Thyroid gland (tissue), 4 donors: Measurements from ENCODE around the gene FAM234A. TPM values are rescaled to one million over a fixed set of nuclear protein-coding genes. Genes with fewer than 3 reads are reported as not detected.
A peak's percentile ranks its signal among the peaks of the same experiment; 100 is the strongest.

ENCODE experiments used
- DNase-seq, 2 donors: peaks; one replicate each; pipeline ENCODE4 v3.0.0-alpha.2; 2019
- H3K27ac ChIP-seq, 3 donors: fragments of 200-600 bp; sonication (generic); 1 replicate in 2 of 3; 2 replicates in 1 of 3; pipeline ENCODE4 v1.5.1; 2016 to 2019; ENCODE audit warnings: mild to moderate bottlenecking in 1 of 3, moderate library complexity in 1 of 3
- H3K27me3 ChIP-seq: fragments of 200-600 bp; sonication (generic); one replicate; pipeline ENCODE4 v1.5.1; 2019
- H3K36me3 ChIP-seq, 2 donors: fragments of 200-600 bp; sonication (generic); one replicate each; pipeline ENCODE4 v1.5.1; 2016 to 2019
- H3K4me1 ChIP-seq, 2 donors: fragments of 200-600 bp; sonication (generic); one replicate each; pipeline ENCODE4 v1.5.1; 2017 to 2019
- H3K4me3 ChIP-seq, 3 donors: fragments of 200-600 bp; sonication (generic); replicated peaks in 1 of 3; 1 replicate in 2 of 3; 2 replicates in 1 of 3; pipeline ENCODE4 v1.5.1; 2016; ENCODE audit warnings: mild to moderate bottlenecking in 1 of 3
- H3K9me3 ChIP-seq: fragments of 200-600 bp; sonication (generic); one replicate; pipeline ENCODE4 v1.5.1; 2017
- POLR2A ChIP-seq, 2 donors: fragments of 450-650 bp; IDR thresholded peaks; one replicate each; pipeline ENCODE4 v1.6.1; 2017; ENCODE audit warnings: antibody characterized with exemption in 2 of 2, mild to moderate bottlenecking in 2 of 2, moderate library complexity in 1 of 2
- WGBS, 2 donors: methylation state at CpG; one replicate each; pipeline ENCODE4 v1.1.5; 2017; 5-methylcytosine and 5-hydroxymethylcytosine counted together
- intact Hi-C: fragments of 100-400 bp; cut with DNase I; formaldehyde crosslinking; loops from one replicate; pipeline ENCODE4 v1.15.1; 2023
- total RNA-seq, 4 donors: library from RNA; depleted of rRNA; stranded (reverse); fragments of >200 nt; gene quantifications; one replicate each; pipeline ENCODE4 v1.2.3, GENCODE V29; 2016
- TF ChIP-seq, protein P1 (sequence below), 6 experiments: fragments of 200-600 bp in 3 of 6; fragments of 450-650 bp in 3 of 6; sonication (generic) in 3 of 6; IDR thresholded peaks; one replicate each; pipeline ENCODE4 v1.5.1; 2016 to 2019; ENCODE audit warnings: antibody characterized with exemption in 6 of 6, mild to moderate bottlenecking in 2 of 6, inconsistent platforms in 1 of 6, moderate library complexity in 1 of 6

The FAM234A gene
- total RNA-seq, 4 donors from 2014 or later = 35.3 to 140 (median 107) TPM

DNA sequence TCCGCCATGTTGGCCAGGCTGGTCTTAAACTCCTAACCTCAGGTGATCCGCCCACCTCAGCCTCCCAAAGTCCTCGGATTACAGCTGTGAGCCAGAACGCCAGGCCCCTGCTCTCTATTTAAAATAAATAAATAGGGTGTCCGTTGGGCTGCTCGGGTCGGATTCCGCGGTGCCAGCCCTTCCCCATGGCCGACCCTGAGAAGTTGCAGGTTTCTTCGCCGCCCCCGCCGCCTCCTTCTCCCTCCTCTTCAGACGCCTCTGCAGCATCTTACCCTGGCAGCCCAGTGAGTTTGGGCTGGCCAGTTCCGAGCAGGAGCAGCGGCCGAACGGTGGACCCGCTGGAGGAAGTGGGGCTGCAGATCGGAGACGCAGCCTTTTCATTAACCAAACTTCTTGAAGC is 3.7 kb upstream of the FAM234A start:
- Histone ChIP-seq H3K9me3 (no peaks in the 10 kb centered on the region), H3K4me1 (peaks cover 13 to 15% of the 10 kb centered on the region in 2 donors), H3K27me3 (no peaks in the 10 kb centered on the region), H3K27ac (no peak overlapping the region), H3K36me3 (peaks cover 15 to 16% of the 10 kb centered on the region in 2 donors), H3K4me3 (no peak overlapping the region)
- WGBS, 2 donors = 75 to 84% methylated on average over 22 of the region's 22 CpGs
- intact Hi-C loops = loop anchor here (5.0 kb wide), 1 partner anchor 121 kb away; the partner anchor contains the start of gene AXIN1
- TF ChIP-seq, protein P1, sequence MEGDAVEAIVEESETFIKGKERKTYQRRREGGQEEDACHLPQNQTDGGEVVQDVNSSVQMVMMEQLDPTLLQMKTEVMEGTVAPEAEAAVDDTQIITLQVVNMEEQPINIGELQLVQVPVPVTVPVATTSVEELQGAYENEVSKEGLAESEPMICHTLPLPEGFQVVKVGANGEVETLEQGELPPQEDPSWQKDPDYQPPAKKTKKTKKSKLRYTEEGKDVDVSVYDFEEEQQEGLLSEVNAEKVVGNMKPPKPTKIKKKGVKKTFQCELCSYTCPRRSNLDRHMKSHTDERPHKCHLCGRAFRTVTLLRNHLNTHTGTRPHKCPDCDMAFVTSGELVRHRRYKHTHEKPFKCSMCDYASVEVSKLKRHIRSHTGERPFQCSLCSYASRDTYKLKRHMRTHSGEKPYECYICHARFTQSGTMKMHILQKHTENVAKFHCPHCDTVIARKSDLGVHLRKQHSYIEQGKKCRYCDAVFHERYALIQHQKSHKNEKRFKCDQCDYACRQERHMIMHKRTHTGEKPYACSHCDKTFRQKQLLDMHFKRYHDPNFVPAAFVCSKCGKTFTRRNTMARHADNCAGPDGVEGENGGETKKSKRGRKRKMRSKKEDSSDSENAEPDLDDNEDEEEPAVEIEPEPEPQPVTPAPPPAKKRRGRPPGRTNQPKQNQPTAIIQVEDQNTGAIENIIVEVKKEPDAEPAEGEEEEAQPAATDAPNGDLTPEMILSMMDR (IDR thresholded peaks at IDR 0.05) = no peak
- no peak for TF ChIP-seq POLR2A (IDR thresholded peaks at IDR 0.05)
- no peak for DNase-seq

DNA sequence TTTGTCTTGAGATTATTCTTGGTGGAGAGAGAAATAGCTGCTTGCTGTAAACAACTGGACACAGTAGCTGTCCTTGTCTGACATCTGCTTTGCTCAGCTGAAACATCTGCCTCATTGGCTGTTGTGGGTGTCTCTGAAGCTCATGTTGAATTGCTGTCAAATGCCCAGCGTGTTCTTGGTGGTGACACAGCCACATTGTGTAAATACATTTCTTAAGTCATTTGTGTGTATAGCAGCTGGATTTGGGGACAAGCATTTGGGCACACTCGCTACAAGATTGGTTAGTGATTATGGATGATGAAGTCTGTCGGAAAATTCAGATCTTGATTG is 5.3 kb downstream of the FAM234A start:
- no peak for TF ChIP-seq POLR2A (IDR thresholded peaks at IDR 0.05)
- TF ChIP-seq, protein P1 (IDR thresholded peaks at IDR 0.05) = no peak
- DNase-seq = no peak
- Histone ChIP-seq H3K27ac (peak overlapping the region; percentile 43 to 74 (median 69)), H3K27me3 (no peaks in the 10 kb centered on the region), H3K9me3 (no peaks in the 10 kb centered on the region), H3K4me3 (no peak overlapping the region), H3K4me1 (peaks cover 22 to 30% of the 10 kb centered on the region in 2 donors), H3K36me3 (no peaks in the 10 kb centered on the region)
- intact Hi-C loops = no loop called here
- WGBS, 2 donors = 72 to 73% methylated on average over 3 of the region's 3 CpGs

DNA sequence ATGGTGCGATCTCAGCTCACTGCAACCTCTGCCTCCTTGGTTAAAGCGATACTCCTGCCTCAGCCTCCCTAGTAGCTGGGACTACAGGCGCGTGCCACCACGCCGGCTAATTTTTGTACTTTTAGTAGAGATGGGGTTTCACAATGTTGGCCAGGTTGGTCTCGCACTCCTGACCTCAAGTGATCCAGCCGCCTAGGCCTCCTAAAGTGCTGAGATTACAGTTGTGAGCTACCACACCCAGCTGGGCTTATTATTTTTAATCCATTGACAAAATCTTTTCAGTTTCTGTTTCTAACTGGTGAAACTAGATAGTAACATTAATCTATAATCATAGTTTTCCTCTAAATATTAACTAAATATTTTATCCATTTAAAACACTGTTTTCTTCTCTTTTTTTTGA is 5.9 kb downstream of the FAM234A start:
- no peak for DNase-seq
- no peaks in the 10 kb centered on the region for H3K36me3 ChIP-seq
- 93 to 95% methylated on average over 8 of the region's 8 CpGs for WGBS, 2 donors
- H3K9me3 ChIP-seq = no peaks in the 10 kb centered on the region
- no peaks in the 10 kb centered on the region for H3K27me3 ChIP-seq
- peaks cover 21 to 29% of the 10 kb centered on the region in 2 donors for H3K4me1 ChIP-seq
- TF ChIP-seq, protein P1 (IDR thresholded peaks at IDR 0.05) = no peak
- no peak for TF ChIP-seq POLR2A (IDR thresholded peaks at IDR 0.05)
- H3K4me3 ChIP-seq = no peak overlapping the region
- intact Hi-C loops = no loop called here
- peak overlapping the region; percentile 43 to 74 (median 69) for H3K27ac ChIP-seq

DNA sequence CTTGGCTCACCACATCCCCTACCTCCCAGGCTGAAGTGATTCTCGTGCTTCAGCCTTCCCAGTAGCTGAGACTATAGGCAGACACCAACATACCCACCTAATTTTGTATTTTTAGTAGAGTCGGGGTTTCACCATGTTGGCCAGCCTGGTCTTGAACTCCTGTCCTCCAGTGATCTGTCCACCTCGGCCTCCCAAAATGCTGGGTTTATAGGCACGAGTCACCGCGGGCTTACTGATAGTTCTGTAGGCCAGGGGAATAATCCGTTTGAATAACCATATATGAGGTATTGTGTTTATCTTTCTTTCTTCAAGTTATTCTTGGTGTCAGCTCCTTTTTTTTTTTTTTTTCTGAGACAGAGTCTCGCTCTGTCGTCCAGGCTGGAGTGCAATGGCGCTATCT is 7.7 kb downstream of the FAM234A start:
- intact Hi-C loops = no loop called here
- Histone ChIP-seq H3K4me1 (peaks cover 16 to 24% of the 10 kb centered on the region in 2 donors), H3K4me3 (no peak overlapping the region), H3K27me3 (no peaks in the 10 kb centered on the region), H3K9me3 (no peaks in the 10 kb centered on the region), H3K27ac (peak overlapping the region in 2 of 3 donors; percentile 15 to 50), H3K36me3 (no peaks in the 10 kb centered on the region)
- DNase-seq = no peak
- 89 to 93% methylated on average over 10 of the region's 10 CpGs for WGBS, 2 donors
- TF ChIP-seq, protein P1 (IDR thresholded peaks at IDR 0.05) = no peak
- TF ChIP-seq POLR2A (IDR thresholded peaks at IDR 0.05) = no peak

DNA sequence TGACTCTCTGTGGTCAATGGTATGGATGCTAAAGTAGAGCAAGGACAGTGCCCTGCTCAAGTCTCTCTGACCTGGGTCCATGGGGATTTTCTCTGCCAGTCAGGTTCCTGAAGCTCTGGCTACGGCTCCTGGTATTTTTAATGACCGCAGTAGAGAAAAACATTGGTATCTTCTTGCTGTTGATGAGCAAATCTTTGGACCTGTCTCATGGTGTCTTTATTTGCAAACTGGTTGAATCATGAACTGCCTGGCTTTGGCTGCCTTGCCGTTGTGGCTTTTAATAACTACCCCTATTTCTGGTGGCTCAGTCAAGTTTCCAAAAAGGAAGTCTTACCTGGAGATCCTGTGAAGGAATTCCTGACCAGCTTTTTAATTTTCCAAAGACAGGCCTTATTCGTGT is 8.7 kb downstream of the FAM234A start:
- Histone ChIP-seq H3K27ac (no peak overlapping the region), H3K27me3 (no peaks in the 10 kb centered on the region), H3K4me1 (peaks cover 16 to 24% of the 10 kb centered on the region in 2 donors), H3K36me3 (no peaks in the 10 kb centered on the region), H3K9me3 (no peaks in the 10 kb centered on the region), H3K4me3 (no peak overlapping the region)
- WGBS, 2 donors = 86 to 91% methylated on average over 4 of the region's 4 CpGs
- TF ChIP-seq, protein P1 (IDR thresholded peaks at IDR 0.05) = no peak
- TF ChIP-seq POLR2A (IDR thresholded peaks at IDR 0.05) = no peak
- no peak for DNase-seq
- intact Hi-C loops = no loop called here
